K562 (cell line): ENCODE measurements around the gene SV2C.

ENCODE experiments used
- ATF3 ChIP-seq, 2 experiments: fragments of 450-650 bp in 1 of 2; sonication (generic) in 1 of 2; formaldehyde crosslinking in 1 of 2; IDR thresholded peaks in 1 of 2; conservative IDR thresholded peaks in 1 of 2; 2 replicates each; pipeline versions ENCODE4 v1.6.1 to v1.8.1; 2016 to 2023; ENCODE audit warnings: mild to moderate bottlenecking in 2 of 2, moderate library complexity in 2 of 2, inconsistent platforms in 1 of 2, missing genetic modification reagents in 1 of 2
- HDAC6 ChIP-seq: IDR thresholded peaks from 2 replicates; pipeline ENCODE4 v1.6.1; 2012; ENCODE audit warnings: low read depth, mild to moderate bottlenecking, control low read depth, inconsistent platforms, low read length, moderate library complexity
- IRF1 ChIP-seq: sonication (generic); formaldehyde crosslinking; IDR thresholded peaks from 2 replicates; pipeline ENCODE4 v1.8.0; 2022; ENCODE audit warnings: missing genetic modification reagents, mild to moderate bottlenecking, borderline replicate concordance
- JUNB ChIP-seq: fragments of 450-650 bp; formaldehyde crosslinking; conservative IDR thresholded peaks from 2 replicates; pipeline ENCODE4 v1.4.0; 2020; ENCODE audit warnings: mild to moderate bottlenecking
- KDM4B ChIP-seq, 2 experiments: fragments of 450-650 bp in 1 of 2; sonication (generic) in 1 of 2; IDR thresholded peaks; 2 replicates each; pipeline ENCODE4 v1.6.1; 2016 to 2017; ENCODE audit warnings: borderline replicate concordance in 2 of 2, antibody characterized with exemption in 1 of 2, low read depth in 1 of 2, mild to moderate bottlenecking in 1 of 2
- POU5F1 ChIP-seq: fragments of 150-350 bp; IDR thresholded peaks from 2 replicates; pipeline ENCODE4 v1.6.1; 2014; ENCODE audit warnings: borderline replicate concordance, low read length, low read depth, mild to moderate bottlenecking; ENCODE audit not compliant: partially characterized antibody

DNA sequence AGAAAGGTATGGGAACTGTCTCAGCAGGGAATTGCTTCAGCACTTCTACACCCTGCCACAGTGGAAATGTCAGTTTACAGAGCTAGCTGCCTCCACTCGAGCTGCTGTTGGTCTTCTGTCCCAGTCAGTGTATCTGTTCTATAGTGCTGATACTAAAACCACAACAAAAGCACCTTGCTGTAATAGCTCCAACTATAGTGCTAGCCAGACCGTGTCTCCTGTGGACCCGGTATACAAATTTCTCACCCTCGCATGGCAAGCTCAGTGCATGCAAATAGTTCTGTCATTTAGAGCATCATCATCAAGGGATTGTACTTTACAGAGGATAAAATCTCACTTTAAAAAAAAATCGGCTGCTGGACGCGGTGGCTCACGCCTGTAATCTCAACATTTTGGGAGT, 268.4 kb downstream of the SV2C start:
- TF ChIP-seq JUNB (no peak), POU5F1 (no peak), KDM4B (IDR thresholded peaks at IDR 0.05; ENCODE audit: borderline replicate concordance in 2 of 2, low read depth in 1 of 2) (no peak), IRF1 (CRISPR knock-in tag) (no peak), ATF3 (IDR thresholded peaks at IDR 0.05) (no peak), ATF3 (CRISPR knock-in tag; conservative IDR thresholded peaks at IDR 0.05) (no peak), HDAC6 (no peak)
